HG03095 (cell line): ENCODE data around the gene PPP1R37.
"Not testable (repeated sequence)": the region's sequence is repeated elsewhere in the genome, so short reads cannot be mapped to it uniquely, and the experiment has no call there.

Experiments
- ATAC-seq: cut with Tn5 transposase; IDR thresholded peaks from one replicate; pipeline ENCODE4 v1.9.1; 2021; ENCODE audit warnings: moderate library complexity; ENCODE audit not compliant: unreplicated experiment

The PPP1R37 gene

GRCh38 chr19:45094707-45095106 lies 1.7 kb downstream of the PPP1R37 start:
- ATAC-seq, result no peak

- no peak for ATAC-seq
Observed at GRCh38 chr19:45095496-45096413, 2.8 kb downstream of the PPP1R37 start.

GRCh38 chr19:45096700-45097099 lies 3.7 kb downstream of the PPP1R37 start:
- no peak for ATAC-seq

- no peak for ATAC-seq
Observed at GRCh38 chr19:45097450-45097775, 4.4 kb downstream of the PPP1R37 start.

GRCh38 chr19:45097776-45098520 lies 5.0 kb downstream of the PPP1R37 start:
- no peak for ATAC-seq

- no peak for ATAC-seq
Observed at GRCh38 chr19:45098521-45099466, 5.8 kb downstream of the PPP1R37 start.

- ATAC-seq, result no peak
Observed at GRCh38 chr19:45099467-45100191, 6.7 kb downstream of the PPP1R37 start.

- ATAC-seq, result no peak
Observed at GRCh38 chr19:45100201-45100600, 7.2 kb downstream of the PPP1R37 start.

GRCh38 chr19:45100846-45101252 lies 7.9 kb downstream of the PPP1R37 start:
- ATAC-seq, result no peak

GRCh38 chr19:45101806-45102205 lies 8.8 kb downstream of the PPP1R37 start:
- no peak for ATAC-seq

- no peak for ATAC-seq
Observed at GRCh38 chr19:45102481-45102880, 9.5 kb downstream of the PPP1R37 start.

- no peak for ATAC-seq
Observed at GRCh38 chr19:45103156-45103507, 10.2 kb downstream of the PPP1R37 start.

- no peak for ATAC-seq
Observed at GRCh38 chr19:45103508-45104319, 10.7 kb downstream of the PPP1R37 start.

- ATAC-seq, result no peak
Observed at GRCh38 chr19:45104658-45105349, 11.8 kb downstream of the PPP1R37 start.

- ATAC-seq, result not testable (repeated sequence)
Observed at GRCh38 chr19:45106363-45106762, 13.4 kb downstream of the PPP1R37 start.

- no peak for ATAC-seq
Observed at GRCh38 chr19:45107621-45108150, 14.7 kb downstream of the PPP1R37 start.

- ATAC-seq, result no peak
Observed at GRCh38 chr19:45110851-45111266, 17.9 kb downstream of the PPP1R37 start.

GRCh38 chr19:45112111-45112827 lies 19.3 kb downstream of the PPP1R37 start:
- no peak for ATAC-seq
